WTC11 (cell line): ENCODE data around the gene IQCK. TPM values are rescaled to one million over a fixed set of nuclear protein-coding genes. Genes with fewer than 3 reads are reported as not detected.
A peak's percentile ranks its signal among the peaks of the same experiment; 100 is the strongest.

ENCODE experiments used
- ATAC-seq: fragments of 200-7000 bp; cut with Tn5 transposase; 2 replicates; pipeline ENCODE4 v1.10.0; 2021; ENCODE audit warnings: mild to moderate bottlenecking, moderate library complexity
- CTCF ChIA-PET: fragments of 300-600 bp; sonication (Branson Sonifier 250); formaldehyde crosslinking; loops from one replicate; lab custom pipeline; 2021; ENCODE audit warnings: antibody characterized with exemption; lab: Charles Lee
- POLR2A ChIA-PET: fragments of 350-600 bp; sonication (Branson Sonifier 250); formaldehyde crosslinking; loops from one replicate; lab custom pipeline; 2021; ENCODE audit warnings: antibody characterized with exemption; lab: Charles Lee
- DNase-seq: peaks from one replicate; pipeline ENCODE4 v3.0.0; 2021; ENCODE audit warnings: low spot score
- H3K27ac Mint-ChIP-seq: 2 replicates; pipeline ENCODE4 v1.8.0; 2021; ENCODE audit warnings: mixed read lengths
- H3K27me3 Mint-ChIP-seq: 2 replicates; pipeline ENCODE4 v1.8.0; 2021; ENCODE audit warnings: low read depth, mild to moderate bottlenecking, moderate library complexity, mixed read lengths
- H3K36me3 Mint-ChIP-seq: 2 replicates; pipeline ENCODE4 v1.8.0; 2021; ENCODE audit warnings: mixed read lengths
- H3K4me1 Mint-ChIP-seq: 2 replicates; pipeline ENCODE4 v1.8.0; 2022; ENCODE audit warnings: mixed read lengths
- H3K4me3 Mint-ChIP-seq: 2 replicates; pipeline ENCODE4 v1.8.0; 2021; ENCODE audit warnings: mild to moderate bottlenecking, moderate library complexity, mixed read lengths
- H3K9me3 Mint-ChIP-seq: 2 replicates; pipeline ENCODE4 v1.8.0; 2021; ENCODE audit warnings: mixed read lengths
- FOXK1 ChIP-seq: sonication (generic); formaldehyde crosslinking; IDR thresholded peaks from 2 replicates; pipeline ENCODE4 v1.8.0; 2022; ENCODE audit warnings: mild to moderate bottlenecking, moderate library complexity, missing genetic modification reagents
- FOXP4 ChIP-seq: sonication (generic); formaldehyde crosslinking; IDR thresholded peaks from 2 replicates; pipeline ENCODE4 v1.8.0; 2022; ENCODE audit warnings: mild to moderate bottlenecking, missing genetic modification reagents
- HMGA2 ChIP-seq: fragments of 250-450 bp; sonication (Bioruptor Pico); IDR thresholded peaks from 2 replicates; pipeline ENCODE4 v1.4.0; 2021; ENCODE audit warnings: mild to moderate bottlenecking, moderate library complexity
- MXD4 ChIP-seq: fragments of 250-450 bp; sonication (Bioruptor Pico); IDR thresholded peaks from 2 replicates; pipeline ENCODE4 v1.8.0; 2021; ENCODE audit warnings: mild to moderate bottlenecking, moderate library complexity, borderline replicate concordance
- OVOL2 ChIP-seq: fragments of 250-450 bp; sonication (Bioruptor Pico); IDR thresholded peaks from 2 replicates; pipeline ENCODE4 v1.9.0; 2021; ENCODE audit warnings: mild to moderate bottlenecking, borderline replicate concordance
- RORB ChIP-seq: fragments of 250-450 bp; sonication (Bioruptor Pico); IDR thresholded peaks from 2 replicates; pipeline ENCODE4 v1.9.0; 2021; ENCODE audit warnings: mild to moderate bottlenecking
- SMAD3 ChIP-seq: sonication (generic); formaldehyde crosslinking; IDR thresholded peaks from 2 replicates; pipeline ENCODE4 v1.8.0; 2022; ENCODE audit warnings: missing genetic modification reagents, mild to moderate bottlenecking, borderline replicate concordance
- SOX15 ChIP-seq: fragments of 250-450 bp; sonication (Bioruptor Pico); IDR thresholded peaks from 2 replicates; pipeline ENCODE4 v1.9.0; 2021; ENCODE audit warnings: mild to moderate bottlenecking
- SP1 ChIP-seq: sonication (generic); formaldehyde crosslinking; conservative IDR thresholded peaks from 2 replicates; pipeline ENCODE4 v1.8.1; 2022; ENCODE audit warnings: missing genetic modification reagents
- TEAD1 ChIP-seq: sonication (generic); formaldehyde crosslinking; IDR thresholded peaks from 2 replicates; pipeline ENCODE4 v1.8.0; 2022; ENCODE audit warnings: mild to moderate bottlenecking, missing genetic modification reagents
- TP53 ChIP-seq: sonication (generic); formaldehyde crosslinking; IDR thresholded peaks from 2 replicates; pipeline ENCODE4 v1.8.1; 2023; ENCODE audit warnings: mild to moderate bottlenecking, missing genetic modification reagents
- ZBTB21 ChIP-seq: sonication (generic); formaldehyde crosslinking; IDR thresholded peaks from 2 replicates; pipeline ENCODE4 v1.8.1; 2023; ENCODE audit warnings: mild to moderate bottlenecking, missing genetic modification reagents, borderline replicate concordance
- ZNF121 ChIP-seq: sonication (generic); formaldehyde crosslinking; IDR thresholded peaks from 2 replicates; pipeline ENCODE4 v1.8.0; 2023; ENCODE audit warnings: missing genetic modification reagents
- ZNF317 ChIP-seq: sonication (generic); formaldehyde crosslinking; IDR thresholded peaks from 2 replicates; pipeline ENCODE4 v1.8.1; 2023; ENCODE audit warnings: low read depth, mild to moderate bottlenecking, moderate library complexity, missing genetic modification reagents, borderline replicate concordance
- ZNF396 ChIP-seq: fragments of 250-450 bp; sonication (Bioruptor Pico); IDR thresholded peaks from 2 replicates; pipeline ENCODE4 v1.8.0; 2021; ENCODE audit warnings: mild to moderate bottlenecking, moderate library complexity, borderline replicate concordance
- ZNF425 ChIP-seq: fragments of 250-450 bp; sonication (Bioruptor Pico); conservative IDR thresholded peaks from 2 replicates; pipeline ENCODE4 v1.9.0; 2021; ENCODE audit warnings: mild to moderate bottlenecking
- total RNA-seq: library from RNA; stranded (reverse); gene quantifications from 3 replicates; pipeline ENCODE4 v1.2.3, GENCODE V29; 2021
- TF ChIP-seq, protein P1 (sequence below): sonication (generic); formaldehyde crosslinking; IDR thresholded peaks from 2 replicates; pipeline ENCODE4 v1.8.1; 2023; ENCODE audit warnings: mild to moderate bottlenecking, moderate library complexity, missing genetic modification reagents
- TF ChIP-seq, protein P2 (sequence below): fragments of 250-450 bp; sonication (Bioruptor Pico); IDR thresholded peaks from 2 replicates; pipeline ENCODE4 v1.9.0; 2021; ENCODE audit warnings: moderate library complexity, mild to moderate bottlenecking, inconsistent platforms, borderline replicate concordance
- TF ChIP-seq, protein P3 (sequence below): fragments of 250-450 bp; sonication (Bioruptor Pico); IDR thresholded peaks from 2 replicates; pipeline ENCODE4 v1.9.0; 2021; ENCODE audit warnings: mild to moderate bottlenecking
- TF ChIP-seq, protein P4 (sequence below): sonication (generic); formaldehyde crosslinking; IDR thresholded peaks from 2 replicates; pipeline ENCODE4 v1.8.1; 2023; ENCODE audit warnings: mild to moderate bottlenecking, missing genetic modification reagents, moderate library complexity
- TF ChIP-seq, protein P5 (sequence below): sonication (generic); formaldehyde crosslinking; IDR thresholded peaks from 2 replicates; pipeline ENCODE4 v1.8.0; 2022; ENCODE audit warnings: mild to moderate bottlenecking, missing genetic modification reagents

The IQCK gene
- total RNA-seq, 1 experiment from 2014 or later = 5.8 TPM

DNA sequence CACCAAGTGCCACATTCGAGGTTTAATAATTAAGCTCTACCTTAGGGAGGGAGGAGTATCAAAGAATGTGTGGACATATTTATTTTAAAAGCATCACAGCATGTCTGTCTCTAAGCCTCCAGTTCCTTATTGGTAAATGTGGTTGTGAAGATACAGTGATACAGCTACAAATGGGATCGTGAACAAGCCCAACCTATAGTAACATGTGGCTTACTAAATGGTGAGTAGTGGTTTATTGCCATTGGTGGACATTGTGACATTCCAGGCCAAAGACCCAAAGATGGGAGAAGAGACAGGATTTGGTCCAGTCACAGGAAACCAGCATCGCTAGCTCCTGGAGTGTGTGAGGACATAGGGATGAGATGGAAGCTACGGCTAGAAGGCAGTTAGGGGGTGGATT is 51.2 kb downstream of the IQCK start:
- Mint-ChIP-seq H3K4me3 (no peak overlapping the region), H3K9me3 (peaks cover 26% of the 10 kb centered on the region), H3K27ac (no peak overlapping the region), H3K4me1 (peaks cover 18% of the 10 kb centered on the region)
- TF ChIP-seq SMAD3 (CRISPR knock-in tag) = no peak
- TF ChIP-seq TP53 = no peak
- TF ChIP-seq FOXP4 (CRISPR knock-in tag) = no peak
- TF ChIP-seq, protein P1, sequence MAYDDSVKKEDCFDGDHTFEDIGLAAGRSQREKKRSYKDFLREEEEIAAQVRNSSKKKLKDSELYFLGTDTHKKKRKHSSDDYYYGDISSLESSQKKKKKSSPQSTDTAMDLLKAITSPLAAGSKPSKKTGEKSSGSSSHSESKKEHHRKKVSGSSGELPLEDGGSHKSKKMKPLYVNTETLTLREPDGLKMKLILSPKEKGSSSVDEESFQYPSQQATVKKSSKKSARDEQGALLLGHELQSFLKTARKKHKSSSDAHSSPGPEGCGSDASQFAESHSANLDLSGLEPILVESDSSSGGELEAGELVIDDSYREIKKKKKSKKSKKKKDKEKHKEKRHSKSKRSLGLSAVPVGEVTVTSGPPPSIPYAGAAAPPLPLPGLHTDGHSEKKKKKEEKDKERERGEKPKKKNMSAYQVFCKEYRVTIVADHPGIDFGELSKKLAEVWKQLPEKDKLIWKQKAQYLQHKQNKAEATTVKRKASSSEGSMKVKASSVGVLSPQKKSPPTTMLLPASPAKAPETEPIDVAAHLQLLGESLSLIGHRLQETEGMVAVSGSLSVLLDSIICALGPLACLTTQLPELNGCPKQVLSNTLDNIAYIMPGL (CRISPR knock-in tag) = no peak
- TF ChIP-seq OVOL2 (CRISPR knock-in tag) = no peak
- TF ChIP-seq ZNF317 (CRISPR knock-in tag) = no peak
- TF ChIP-seq ZNF396 (CRISPR knock-in tag) = no peak
- no peak for TF ChIP-seq MXD4 (CRISPR knock-in tag)
- TF ChIP-seq ZBTB21 (CRISPR knock-in tag) = no peak
- TF ChIP-seq, protein P2, sequence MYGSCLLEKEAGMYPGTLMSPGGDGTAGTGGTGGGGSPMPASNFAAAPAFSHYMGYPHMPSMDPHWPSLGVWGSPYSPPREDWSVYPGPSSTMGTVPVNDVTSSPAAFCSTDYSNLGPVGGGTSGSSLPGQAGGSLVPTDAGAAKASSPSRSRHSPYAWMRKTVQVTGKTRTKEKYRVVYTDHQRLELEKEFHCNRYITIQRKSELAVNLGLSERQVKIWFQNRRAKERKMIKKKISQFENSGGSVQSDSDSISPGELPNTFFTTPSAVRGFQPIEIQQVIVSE (CRISPR knock-in tag) = no peak
- TF ChIP-seq RORB = no peak
- TF ChIP-seq, protein P3, sequence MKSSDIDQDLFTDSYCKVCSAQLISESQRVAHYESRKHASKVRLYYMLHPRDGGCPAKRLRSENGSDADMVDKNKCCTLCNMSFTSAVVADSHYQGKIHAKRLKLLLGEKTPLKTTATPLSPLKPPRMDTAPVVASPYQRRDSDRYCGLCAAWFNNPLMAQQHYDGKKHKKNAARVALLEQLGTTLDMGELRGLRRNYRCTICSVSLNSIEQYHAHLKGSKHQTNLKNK = no peak
- TF ChIP-seq SP1 (CRISPR knock-in tag) = no peak
- TF ChIP-seq, protein P4, sequence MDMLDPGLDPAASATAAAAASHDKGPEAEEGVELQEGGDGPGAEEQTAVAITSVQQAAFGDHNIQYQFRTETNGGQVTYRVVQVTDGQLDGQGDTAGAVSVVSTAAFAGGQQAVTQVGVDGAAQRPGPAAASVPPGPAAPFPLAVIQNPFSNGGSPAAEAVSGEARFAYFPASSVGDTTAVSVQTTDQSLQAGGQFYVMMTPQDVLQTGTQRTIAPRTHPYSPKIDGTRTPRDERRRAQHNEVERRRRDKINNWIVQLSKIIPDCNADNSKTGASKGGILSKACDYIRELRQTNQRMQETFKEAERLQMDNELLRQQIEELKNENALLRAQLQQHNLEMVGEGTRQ = no peak
- TF ChIP-seq, protein P5, sequence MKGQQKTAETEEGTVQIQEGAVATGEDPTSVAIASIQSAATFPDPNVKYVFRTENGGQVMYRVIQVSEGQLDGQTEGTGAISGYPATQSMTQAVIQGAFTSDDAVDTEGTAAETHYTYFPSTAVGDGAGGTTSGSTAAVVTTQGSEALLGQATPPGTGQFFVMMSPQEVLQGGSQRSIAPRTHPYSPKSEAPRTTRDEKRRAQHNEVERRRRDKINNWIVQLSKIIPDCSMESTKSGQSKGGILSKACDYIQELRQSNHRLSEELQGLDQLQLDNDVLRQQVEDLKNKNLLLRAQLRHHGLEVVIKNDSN (CRISPR knock-in tag) = no peak
- TF ChIP-seq SOX15 = no peak
- TF ChIP-seq FOXK1 (CRISPR knock-in tag) = no peak
- TF ChIP-seq TEAD1 (CRISPR knock-in tag) = no peak
- no peak for TF ChIP-seq HMGA2 (CRISPR knock-in tag)
- TF ChIP-seq, all 79 proteins: peak for 0
- ATAC-seq (no peak), DNase-seq (no peak)
- ChIA-PET CTCF (no interaction called here), POLR2A (no interaction called here)
- H3K36me3 Mint-ChIP-seq = peaks cover 22% of the 10 kb centered on the region
- no peaks in the 10 kb centered on the region for H3K27me3 Mint-ChIP-seq

DNA sequence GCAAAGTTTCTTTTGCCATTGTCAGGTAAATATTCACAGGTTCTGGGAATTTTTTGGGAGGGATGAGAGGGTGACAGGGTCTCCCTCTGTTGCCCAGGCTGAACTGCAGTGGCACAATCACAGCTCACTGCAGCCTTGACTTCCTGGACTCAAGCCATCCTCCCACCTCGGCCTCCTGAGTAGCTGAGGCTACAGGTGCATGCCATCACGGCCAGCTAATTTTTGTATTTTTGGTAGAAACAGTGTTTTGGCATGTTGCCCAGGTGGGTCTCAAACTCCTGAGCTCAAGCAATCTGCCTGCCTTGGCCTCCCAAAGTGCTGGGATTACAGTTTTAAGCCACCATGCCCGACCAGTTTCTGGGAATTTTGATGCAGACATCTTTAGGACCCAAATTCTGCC is 53.0 kb downstream of the IQCK start:
- H3K4me1 Mint-ChIP-seq = peaks cover 21% of the 10 kb centered on the region
- peaks cover 26% of the 10 kb centered on the region for H3K9me3 Mint-ChIP-seq
- POLR2A ChIA-PET = no interaction called here
- DNase-seq (no peak), ATAC-seq (no peak)
- H3K27ac Mint-ChIP-seq = no peak overlapping the region
- no peak overlapping the region for H3K4me3 Mint-ChIP-seq
- CTCF ChIA-PET = no interaction called here
- TF ChIP-seq ZNF121 (peak; percentile 58; the same call in 1 of the 2 replicates), ZNF425 (no peak)
- TF ChIP-seq, all 79 proteins: peak for 1
- peaks cover 22% of the 10 kb centered on the region for H3K36me3 Mint-ChIP-seq
- no peaks in the 10 kb centered on the region for H3K27me3 Mint-ChIP-seq
